ENCODE results near the gene CTNNA2.
A peak's percentile ranks its signal among the peaks of the same experiment; 100 is the strongest.

The CTNNA2 gene

DNA sequence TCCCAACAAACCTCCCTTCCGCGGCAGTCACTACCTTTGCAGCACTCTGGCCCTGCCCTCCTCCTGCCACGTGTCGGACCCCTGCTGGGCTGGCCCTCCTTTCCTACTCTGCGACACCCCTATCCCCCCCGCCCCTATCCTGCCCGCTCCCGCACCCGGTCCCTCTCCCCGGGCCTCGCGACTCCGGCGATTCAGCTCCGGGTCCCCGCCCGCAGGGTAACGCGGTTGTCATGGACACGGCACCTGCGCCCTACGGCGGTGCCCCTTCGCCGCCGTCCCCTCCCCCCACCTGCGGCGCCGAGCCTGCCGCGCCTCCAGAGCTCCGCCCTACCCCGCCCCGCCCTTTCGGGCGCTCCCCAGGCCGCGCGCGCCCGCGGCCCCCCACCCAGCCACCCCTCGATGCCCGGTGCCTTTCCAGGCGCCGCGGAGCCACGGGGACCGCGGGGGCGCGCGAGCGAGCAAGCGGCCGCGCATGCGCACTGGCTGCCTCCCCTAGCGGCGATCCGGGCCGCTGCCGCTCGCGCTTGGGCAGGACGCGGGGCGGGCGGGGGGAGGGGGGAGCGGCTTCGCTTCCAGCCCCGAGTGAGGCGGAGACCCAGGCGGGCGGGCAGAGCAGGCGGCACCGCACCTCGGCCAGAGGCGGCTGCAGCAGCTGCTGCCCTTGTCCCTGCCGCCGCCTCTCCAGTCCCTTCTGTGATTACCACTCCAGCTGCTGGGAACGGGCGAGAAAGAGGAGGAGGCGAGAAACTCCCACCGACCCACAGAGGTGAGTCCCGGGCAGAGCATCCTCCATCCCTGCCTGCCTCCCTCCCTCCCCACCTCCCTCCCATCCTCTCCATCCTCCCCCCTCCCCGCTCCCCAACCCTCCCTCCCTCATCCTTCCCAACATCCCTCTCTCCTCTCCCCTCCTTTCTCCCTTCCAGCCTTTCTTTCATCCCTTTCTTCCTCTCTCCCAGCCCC is at the start of gene CTNNA2:
Gene CTNNA2, plus strand, starts transcription at position 610 of the 960 bp plus-strand sequence.
- DNase-seq, result peak in 1 of 2 donors; percentile 31

DNA sequence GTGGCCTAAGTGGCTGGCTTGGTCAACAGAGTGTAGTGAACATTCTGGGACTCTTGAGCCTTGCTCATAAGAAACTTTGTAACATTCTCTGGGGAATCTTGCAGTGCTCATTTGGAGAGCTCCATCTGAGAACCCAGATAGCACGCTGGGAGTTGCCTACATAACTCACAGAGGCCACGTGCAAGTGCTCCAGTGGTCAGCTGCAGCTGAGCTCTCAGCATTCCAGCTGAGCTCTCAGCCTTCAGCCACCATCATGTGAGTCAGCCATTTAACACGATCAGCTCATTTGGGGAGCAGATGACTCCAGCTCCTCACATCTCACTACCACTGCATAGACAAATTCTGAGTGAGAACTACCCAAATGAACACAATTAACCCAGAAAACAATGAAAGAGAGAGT is 25.5 kb upstream of the CTNNA2 start:
- DNase-seq, result no peak

GRCh38 chr2:79511320-79511951 is 1.4 kb upstream of the CTNNA2 start:
- DNase-seq, result peak in 1 of 2 donors; percentile 5

- DNase-seq, result no peak
These were observed 860 bp downstream of the CTNNA2 start for GRCh38 chr2:79513711-79514110.

DNA sequence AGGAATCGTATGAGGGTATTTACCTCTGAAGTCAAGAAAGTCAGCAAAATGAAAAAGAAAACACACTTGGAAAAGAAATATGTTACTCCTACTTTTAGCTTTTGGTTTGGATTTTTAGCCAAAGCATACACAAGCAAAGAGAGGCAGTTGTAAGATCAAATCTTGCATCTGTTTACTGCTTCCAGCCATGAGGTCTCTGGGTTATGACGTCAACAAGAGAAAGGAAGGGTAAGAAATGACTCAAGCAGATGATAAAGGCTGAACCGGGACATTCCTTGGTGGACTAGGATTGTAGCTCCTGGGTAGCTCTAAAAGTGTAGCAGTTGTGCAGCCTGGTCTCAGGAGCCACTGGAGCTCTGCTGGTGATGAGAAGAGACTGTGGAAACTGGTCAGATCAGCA is 16.8 kb downstream of the CTNNA2 start:
- no peak for DNase-seq

- DNase-seq, result no peak
These were observed 17.6 kb downstream of the CTNNA2 start for GRCh38 chr2:79530443-79530842.

DNA sequence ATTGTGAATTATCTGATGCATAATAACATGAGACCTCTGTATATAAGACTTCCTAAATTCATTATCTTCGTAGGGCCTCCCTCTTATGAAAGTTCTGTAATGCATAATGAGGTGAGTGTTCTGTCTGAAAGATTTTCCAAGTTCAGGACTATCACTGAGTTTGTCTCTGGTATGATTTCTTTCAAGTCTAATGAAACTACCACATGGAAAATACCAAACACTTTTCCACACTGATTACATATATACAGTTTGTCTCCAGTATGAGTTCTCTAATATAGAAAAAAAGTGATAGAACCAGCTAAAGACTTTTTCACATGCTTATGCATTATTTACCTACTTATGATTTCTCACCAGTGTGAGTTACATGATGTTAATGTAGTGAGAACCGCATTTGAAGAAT is 34.7 kb downstream of the CTNNA2 start:
- DNase-seq, result no peak

GRCh38 chr2:79552653-79553052 is 39.8 kb downstream of the CTNNA2 start:
- DNase-seq, result no peak

GRCh38 chr2:79554899-79555298 is 42.0 kb downstream of the CTNNA2 start:
- no peak for DNase-seq

DNA sequence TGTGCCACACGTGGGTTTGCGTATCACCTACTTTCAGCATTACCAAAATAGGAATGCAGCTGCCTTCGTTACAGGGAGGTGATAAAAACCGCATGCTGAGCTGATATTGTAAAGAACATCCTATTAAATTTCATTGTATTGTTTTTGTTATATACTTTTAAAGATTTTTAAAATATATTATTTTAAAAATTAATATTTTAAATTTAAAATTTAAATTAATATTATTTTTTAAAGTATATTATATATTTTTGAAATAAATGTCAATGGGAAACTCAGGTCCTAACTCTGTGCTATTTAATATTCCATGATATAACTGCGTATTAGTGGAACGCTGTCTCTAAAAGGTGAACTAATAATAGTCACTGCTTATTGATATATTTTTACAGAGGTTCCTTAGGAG is 51.2 kb downstream of the CTNNA2 start:
- DNase-seq, result no peak

GRCh38 chr2:79569048-79569447 is 56.2 kb downstream of the CTNNA2 start:
- no peak for DNase-seq

GRCh38 chr2:79573895-79574674 is 61.2 kb downstream of the CTNNA2 start:
- no peak for DNase-seq

DNA sequence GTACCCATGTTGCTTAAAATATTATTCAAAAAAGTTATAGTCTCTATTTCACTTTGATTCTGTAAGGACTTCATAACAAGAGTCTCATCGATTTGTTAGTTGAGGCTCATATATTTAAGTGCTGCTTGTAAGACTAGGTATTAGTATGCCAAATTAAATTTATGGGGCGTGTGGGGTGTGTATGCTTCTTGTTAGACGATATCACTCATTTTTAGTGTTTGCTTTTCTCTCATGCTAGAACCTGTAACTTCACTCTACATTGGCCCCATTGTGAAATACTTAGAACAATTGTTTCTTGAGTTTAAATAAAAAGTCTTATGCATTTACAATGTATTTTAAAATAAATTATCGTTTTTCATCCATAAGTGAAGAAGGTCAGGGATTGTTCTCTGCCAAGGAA is 63.6 kb downstream of the CTNNA2 start:
- DNase-seq, result no peak

DNA sequence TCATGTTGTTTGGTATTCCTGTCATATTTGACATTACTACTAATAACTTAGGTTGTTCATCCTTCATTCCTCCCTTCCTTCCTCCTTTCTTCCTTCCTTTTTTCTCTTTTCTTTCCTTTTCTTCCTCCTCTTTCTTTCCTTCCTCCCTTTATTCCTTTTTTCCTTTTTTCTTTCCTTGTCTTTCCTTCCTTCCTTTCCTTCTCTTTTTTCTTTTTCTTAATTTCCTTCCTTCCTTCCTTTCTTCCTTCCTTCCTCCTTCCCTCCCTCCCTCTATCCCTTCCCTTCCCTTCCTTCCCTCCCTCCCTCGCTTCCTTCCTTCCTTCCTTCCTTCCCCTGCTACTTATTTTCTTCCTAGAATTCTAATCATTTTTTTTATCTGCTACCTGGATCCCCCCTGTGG is 66.1 kb downstream of the CTNNA2 start:
- DNase-seq, result no peak

DNA sequence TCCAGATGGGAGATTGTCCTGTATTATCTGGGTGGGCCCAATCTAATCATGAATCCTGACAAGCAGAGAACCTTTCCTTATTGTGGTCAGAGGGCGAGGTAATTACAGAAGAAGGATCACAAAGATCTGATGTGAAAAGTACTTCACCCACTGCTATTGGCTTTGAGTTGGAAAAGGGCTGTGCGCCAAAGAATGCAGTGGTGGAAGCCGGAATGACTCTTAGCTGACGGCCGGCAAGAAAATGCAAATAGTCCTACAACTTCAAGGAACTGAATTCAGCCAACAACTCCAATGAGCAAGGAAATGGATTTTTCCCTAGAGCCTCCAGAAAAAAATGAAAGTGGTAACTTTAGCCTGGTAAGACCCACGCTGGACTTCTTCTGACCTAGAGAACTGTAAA is 67.3 kb downstream of the CTNNA2 start:
- no peak for DNase-seq

GRCh38 chr2:79585701-79586433 is 73.0 kb downstream of the CTNNA2 start:
- no peak for DNase-seq

DNA sequence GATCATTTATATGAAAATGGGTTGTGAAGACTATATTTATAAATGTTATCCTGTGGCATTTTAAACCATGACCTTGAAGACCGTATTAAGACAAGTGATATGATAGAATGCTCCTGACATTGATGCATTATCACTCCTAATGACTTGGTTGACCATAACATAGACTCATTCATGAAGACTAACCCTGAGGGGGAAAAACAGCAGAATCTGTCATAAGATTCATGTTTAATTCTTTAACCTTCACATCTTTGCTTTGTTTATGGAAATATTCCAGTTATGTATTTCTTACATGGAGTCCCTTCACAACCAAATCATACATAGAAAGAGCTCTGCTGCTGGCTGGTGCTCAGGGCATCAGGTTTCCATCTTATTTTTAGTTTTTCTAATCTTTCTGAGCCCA is 78.4 kb downstream of the CTNNA2 start:
- no peak for DNase-seq

GRCh38 chr2:79593237-79593867 is 80.5 kb downstream of the CTNNA2 start:
- DNase-seq, result no peak

DNA sequence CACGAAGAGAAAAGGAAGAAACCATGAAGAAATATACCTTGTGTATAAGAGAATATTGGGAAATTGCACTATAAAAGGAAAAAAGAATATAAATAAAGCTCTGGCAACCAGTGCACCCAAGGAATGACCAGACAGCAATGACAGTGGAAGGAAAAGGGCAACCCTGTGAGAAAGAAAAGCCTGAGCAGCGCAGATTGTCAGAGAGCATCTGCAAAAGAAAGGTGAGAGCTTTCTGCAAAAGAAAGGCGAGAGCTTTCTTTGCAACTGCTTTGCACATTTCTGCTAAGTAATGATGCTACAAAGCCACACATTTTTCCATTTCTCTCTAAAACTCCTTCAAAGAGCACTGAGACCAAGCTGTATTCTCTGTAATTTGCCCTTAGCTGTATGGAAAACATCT is 83.6 kb downstream of the CTNNA2 start:
- no peak for DNase-seq

DNA sequence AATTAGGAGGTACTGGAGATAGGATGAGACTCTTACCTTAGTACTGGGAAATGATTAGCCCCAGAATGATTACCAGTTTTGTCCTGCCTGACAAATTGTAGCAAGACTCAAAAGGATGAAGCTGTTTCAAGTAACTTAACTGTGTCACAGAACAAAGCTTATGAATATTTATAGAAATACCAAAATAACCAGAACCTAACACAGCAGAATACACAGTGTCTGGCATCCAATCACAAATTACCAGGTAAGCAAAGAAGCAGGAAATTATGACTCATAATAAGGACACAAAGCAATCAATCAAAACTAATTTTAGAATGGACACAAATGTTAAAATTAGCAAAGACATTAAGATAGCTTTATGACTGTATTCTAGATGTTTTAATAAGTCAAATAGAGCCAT is 91.9 kb downstream of the CTNNA2 start:
- DNase-seq, result no peak

GRCh38 chr2:79611448-79612016 is 98.7 kb downstream of the CTNNA2 start:
- DNase-seq, result no peak

- DNase-seq, result no peak
These were observed 100.1 kb downstream of the CTNNA2 start for GRCh38 chr2:79612999-79613398.

All from stimulated activated CD4-positive, alpha-beta T cell treated with anti-CD3 and anti-CD28 coated beads, Interleukin-2, amount 100 ng/mL, for 24 hours (primary cell).